ENCODE data around the gene PTPRN2.

DNA sequence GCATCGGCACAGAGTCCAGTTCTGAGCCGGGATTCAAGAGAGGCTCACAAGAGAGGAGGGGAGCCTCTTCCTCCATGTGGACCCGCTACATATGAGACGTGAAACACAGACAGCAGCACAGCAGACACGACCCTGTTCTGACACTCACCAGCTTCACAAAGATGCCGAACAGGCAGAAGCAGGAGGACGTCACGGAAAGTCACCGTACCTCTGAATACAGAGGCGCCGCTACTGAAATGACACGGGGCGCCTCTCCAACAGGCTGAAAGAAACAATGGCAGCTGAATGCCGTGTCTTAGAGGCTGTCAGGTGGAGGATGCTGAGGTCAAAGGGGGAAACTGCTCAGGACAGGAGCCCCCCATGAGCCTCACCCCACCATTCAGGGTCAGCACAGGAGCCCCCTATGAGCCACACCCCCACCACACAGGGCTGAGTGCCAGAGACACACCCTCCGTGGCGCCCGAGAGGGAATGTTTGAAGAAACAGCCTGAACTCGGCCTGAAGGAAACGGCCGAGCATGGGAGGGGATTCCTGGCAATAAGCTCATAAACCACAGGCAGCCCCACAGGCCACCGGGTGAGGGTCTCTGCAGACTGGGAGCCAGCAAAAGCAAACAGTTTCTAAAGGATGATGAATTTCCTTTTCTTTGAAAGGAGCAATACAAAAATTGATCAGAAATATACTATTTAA, 510.3 kb downstream of the PTPRN2 start:
- TF ChIP-seq, protein P1, sequence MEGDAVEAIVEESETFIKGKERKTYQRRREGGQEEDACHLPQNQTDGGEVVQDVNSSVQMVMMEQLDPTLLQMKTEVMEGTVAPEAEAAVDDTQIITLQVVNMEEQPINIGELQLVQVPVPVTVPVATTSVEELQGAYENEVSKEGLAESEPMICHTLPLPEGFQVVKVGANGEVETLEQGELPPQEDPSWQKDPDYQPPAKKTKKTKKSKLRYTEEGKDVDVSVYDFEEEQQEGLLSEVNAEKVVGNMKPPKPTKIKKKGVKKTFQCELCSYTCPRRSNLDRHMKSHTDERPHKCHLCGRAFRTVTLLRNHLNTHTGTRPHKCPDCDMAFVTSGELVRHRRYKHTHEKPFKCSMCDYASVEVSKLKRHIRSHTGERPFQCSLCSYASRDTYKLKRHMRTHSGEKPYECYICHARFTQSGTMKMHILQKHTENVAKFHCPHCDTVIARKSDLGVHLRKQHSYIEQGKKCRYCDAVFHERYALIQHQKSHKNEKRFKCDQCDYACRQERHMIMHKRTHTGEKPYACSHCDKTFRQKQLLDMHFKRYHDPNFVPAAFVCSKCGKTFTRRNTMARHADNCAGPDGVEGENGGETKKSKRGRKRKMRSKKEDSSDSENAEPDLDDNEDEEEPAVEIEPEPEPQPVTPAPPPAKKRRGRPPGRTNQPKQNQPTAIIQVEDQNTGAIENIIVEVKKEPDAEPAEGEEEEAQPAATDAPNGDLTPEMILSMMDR (IDR thresholded peaks at IDR 0.05; ENCODE audit: extremely low read depth in 1 of 2, insufficient read depth in 1 of 2, low read depth in 1 of 2, low read length in 2 of 2): no peak
- TF ChIP-seq POLR2AphosphoS5 (IDR thresholded peaks at IDR 0.05; ENCODE audit: insufficient read depth, low read depth, low read length) (no peak), POLR2A (IDR thresholded peaks at IDR 0.05; ENCODE audit: low read depth, low read length) (no peak), GATA2 (IDR thresholded peaks at IDR 0.05; ENCODE audit: insufficient read depth, insufficient read length, low read depth, low read length) (no peak), MYC (IDR thresholded peaks at IDR 0.05; ENCODE audit: low read depth, low read length) (no peak), JUN (IDR thresholded peaks at IDR 0.05; ENCODE audit: borderline replicate concordance, insufficient read depth, insufficient read length, low read depth) (no peak)

Measured in endothelial cell of umbilical vein (primary cell).